ENCODE results near the gene CLMN. TPM values are rescaled to one million over a fixed set of nuclear protein-coding genes. Genes with fewer than 3 reads are reported as not detected.

The CLMN gene
- polyA plus RNA-seq, 3 donors: 22.0 to 33.7 (median 23.2) TPM

DNA sequence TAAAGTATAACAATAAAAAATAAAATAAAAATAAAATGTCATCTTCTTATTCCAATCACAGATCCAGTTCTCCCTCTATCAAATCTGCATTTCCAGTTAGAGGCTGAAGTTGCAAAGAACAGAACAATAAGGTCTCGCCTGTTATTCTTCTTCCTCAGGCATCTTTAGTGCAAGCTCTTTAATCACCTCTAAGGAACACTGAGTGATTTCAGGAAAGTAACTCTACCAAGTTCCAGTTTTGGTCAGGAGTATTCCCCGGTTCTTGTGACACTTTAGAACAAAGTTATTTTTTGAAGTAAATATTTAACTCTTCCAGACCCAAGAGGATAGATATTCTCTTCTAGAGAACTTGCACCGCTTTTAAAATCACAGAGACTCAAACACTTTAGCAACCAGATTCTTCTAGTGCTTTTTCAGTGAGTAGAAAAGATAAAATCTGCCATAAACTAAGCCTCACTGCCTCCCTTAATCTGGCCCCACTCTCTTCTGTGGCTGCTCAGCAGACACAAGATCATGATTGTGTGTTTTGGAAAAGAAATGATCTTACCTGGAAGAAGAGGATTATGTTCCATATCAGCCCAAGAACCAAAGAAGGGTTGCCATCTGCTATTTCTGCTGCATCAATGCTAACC lies 104.5 kb downstream of the CLMN start:
- Mint-ChIP-seq H3K9me3 (no peaks in the 10 kb centered on the region), H3K4me1 (no peaks in the 10 kb centered on the region), H3K27me3 (ENCODE audit: low read depth in 3 of 3) (peaks cover 0 to 2% (median 2%) of the 10 kb centered on the region in 3 donors), H3K36me3 (peaks cover 51 to 73% of the 10 kb centered on the region in 2 donors), H3K27ac (no peak overlapping the region), H3K4me3 (no peak overlapping the region)
- no peak overlapping the region for H3K27ac ChIP-seq (ENCODE audit: low read depth in 1 of 2, low read length in 2 of 2)
- peaks cover 16 to 23% of the 10 kb centered on the region in 2 donors for H3K36me3 ChIP-seq (replicated peaks in 1 of 2; ENCODE audit: control insufficient read depth in 1 of 2, insufficient read depth in 2 of 2, low read length in 2 of 2)
- intact Hi-C loops (cut with micrococcal nuclease): no loop called here
- H3K4me2 ChIP-seq (replicated peaks; ENCODE audit: extremely low read depth, low read length, poor library complexity, severe bottlenecking): no peak overlapping the region
- no CpG with 5 or more reads among the region's 3 CpGs for WGBS (ENCODE audit: insufficient coverage)
- H3K9ac ChIP-seq (ENCODE audit: insufficient read depth, low read length, poor library complexity, severe bottlenecking): no peak overlapping the region
- DNase-seq: no peak
- H3K27me3 ChIP-seq (ENCODE audit: control insufficient read depth in 2 of 2, insufficient read depth in 2 of 2, low read length in 2 of 2): no peaks in the 10 kb centered on the region
- H3K4me1 ChIP-seq (ENCODE audit: control insufficient read depth in 1 of 2, insufficient read depth in 2 of 2, low read length in 2 of 2): no peaks in the 10 kb centered on the region
- TF ChIP-seq, protein P1, sequence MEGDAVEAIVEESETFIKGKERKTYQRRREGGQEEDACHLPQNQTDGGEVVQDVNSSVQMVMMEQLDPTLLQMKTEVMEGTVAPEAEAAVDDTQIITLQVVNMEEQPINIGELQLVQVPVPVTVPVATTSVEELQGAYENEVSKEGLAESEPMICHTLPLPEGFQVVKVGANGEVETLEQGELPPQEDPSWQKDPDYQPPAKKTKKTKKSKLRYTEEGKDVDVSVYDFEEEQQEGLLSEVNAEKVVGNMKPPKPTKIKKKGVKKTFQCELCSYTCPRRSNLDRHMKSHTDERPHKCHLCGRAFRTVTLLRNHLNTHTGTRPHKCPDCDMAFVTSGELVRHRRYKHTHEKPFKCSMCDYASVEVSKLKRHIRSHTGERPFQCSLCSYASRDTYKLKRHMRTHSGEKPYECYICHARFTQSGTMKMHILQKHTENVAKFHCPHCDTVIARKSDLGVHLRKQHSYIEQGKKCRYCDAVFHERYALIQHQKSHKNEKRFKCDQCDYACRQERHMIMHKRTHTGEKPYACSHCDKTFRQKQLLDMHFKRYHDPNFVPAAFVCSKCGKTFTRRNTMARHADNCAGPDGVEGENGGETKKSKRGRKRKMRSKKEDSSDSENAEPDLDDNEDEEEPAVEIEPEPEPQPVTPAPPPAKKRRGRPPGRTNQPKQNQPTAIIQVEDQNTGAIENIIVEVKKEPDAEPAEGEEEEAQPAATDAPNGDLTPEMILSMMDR (IDR thresholded peaks at IDR 0.05): no peak
- H3K79me2 ChIP-seq (ENCODE audit: insufficient read depth, low read length): no peaks in the 10 kb centered on the region
- no peak overlapping the region for H3K4me3 ChIP-seq (replicated peaks in 1 of 3; ENCODE audit: low read depth in 2 of 3, low read length in 3 of 3)
- H4K20me1 ChIP-seq (ENCODE audit: insufficient read depth, low read length): no peaks in the 10 kb centered on the region
- H2AFZ ChIP-seq (ENCODE audit: insufficient read depth, low read depth, low read length, poor library complexity, severe bottlenecking): no peak overlapping the region
- no peaks in the 10 kb centered on the region for H3K9me3 ChIP-seq (replicated peaks in 1 of 2; ENCODE audit: control insufficient read depth in 1 of 2, insufficient read depth in 1 of 2, low read length in 2 of 2)

DNA sequence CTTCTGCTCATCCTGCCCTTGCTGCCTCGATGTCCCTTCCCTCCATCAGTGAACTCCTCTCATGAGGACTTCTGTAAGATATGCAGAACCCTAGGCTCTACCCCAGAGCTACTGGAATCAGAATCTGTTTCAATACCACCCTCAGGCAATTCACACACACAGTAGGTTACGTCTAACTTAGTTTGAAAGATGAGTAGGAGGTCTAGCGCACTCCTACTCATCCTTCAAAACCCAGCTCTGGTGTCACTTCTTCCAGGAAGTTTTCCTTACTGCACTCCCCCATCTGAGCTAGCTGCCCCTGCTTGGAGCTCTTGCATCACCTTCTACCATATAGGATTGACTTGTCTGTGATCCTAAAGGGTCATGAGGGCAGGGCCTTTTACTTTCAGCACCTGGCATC lies 105.9 kb downstream of the CLMN start:
- H3K4me1 ChIP-seq (ENCODE audit: control insufficient read depth in 1 of 2, insufficient read depth in 2 of 2, low read length in 2 of 2): no peaks in the 10 kb centered on the region
- no peak overlapping the region for H3K4me2 ChIP-seq (replicated peaks; ENCODE audit: extremely low read depth, low read length, poor library complexity, severe bottlenecking)
- H3K4me1 Mint-ChIP-seq: no peaks in the 10 kb centered on the region
- no peak for DNase-seq
- H3K79me2 ChIP-seq (ENCODE audit: insufficient read depth, low read length): no peaks in the 10 kb centered on the region
- peaks cover 0 to 2% (median 2%) of the 10 kb centered on the region in 3 donors for H3K27me3 Mint-ChIP-seq (ENCODE audit: low read depth in 3 of 3)
- no peak overlapping the region for H3K27ac Mint-ChIP-seq
- H2AFZ ChIP-seq (ENCODE audit: insufficient read depth, low read depth, low read length, poor library complexity, severe bottlenecking): no peak overlapping the region
- no peaks in the 10 kb centered on the region for H4K20me1 ChIP-seq (ENCODE audit: insufficient read depth, low read length)
- H3K9me3 Mint-ChIP-seq: no peaks in the 10 kb centered on the region
- WGBS (ENCODE audit: insufficient coverage): 100% methylated on average over 1 of the region's 3 CpGs
- H3K27me3 ChIP-seq (ENCODE audit: control insufficient read depth in 2 of 2, insufficient read depth in 2 of 2, low read length in 2 of 2): no peaks in the 10 kb centered on the region
- no peaks in the 10 kb centered on the region for H3K9me3 ChIP-seq (replicated peaks in 1 of 2; ENCODE audit: control insufficient read depth in 1 of 2, insufficient read depth in 1 of 2, low read length in 2 of 2)
- intact Hi-C loops (cut with micrococcal nuclease): no loop called here
- no peak overlapping the region for H3K27ac ChIP-seq (ENCODE audit: low read depth in 1 of 2, low read length in 2 of 2)
- H3K36me3 Mint-ChIP-seq: peaks cover 44 to 70% of the 10 kb centered on the region in 2 donors
- H3K4me3 ChIP-seq (replicated peaks in 1 of 3; ENCODE audit: low read depth in 2 of 3, low read length in 3 of 3): no peak overlapping the region
- no peak overlapping the region for H3K9ac ChIP-seq (ENCODE audit: insufficient read depth, low read length, poor library complexity, severe bottlenecking)
- no peak overlapping the region for H3K4me3 Mint-ChIP-seq
- TF ChIP-seq, protein P1 (IDR thresholded peaks at IDR 0.05): no peak
- H3K36me3 ChIP-seq (replicated peaks in 1 of 2; ENCODE audit: control insufficient read depth in 1 of 2, insufficient read depth in 2 of 2, low read length in 2 of 2): peaks cover 18 to 22% of the 10 kb centered on the region in 2 donors
